ENCODE results near the gene CDC14A.

Gene CDC14A

GRCh38 chr1:100539836-100540536 lies 187.7 kb downstream of the CDC14A start:
- no peak for DNase-seq (ENCODE audit: low read depth)

GRCh38 chr1:100542285-100542684 lies 190.0 kb downstream of the CDC14A start:
- no peak for DNase-seq (ENCODE audit: low read depth)

GRCh38 chr1:100543640-100544039 lies 191.3 kb downstream of the CDC14A start:
- no peak for DNase-seq (ENCODE audit: low read depth)

GRCh38 chr1:100544791-100545190 lies 192.5 kb downstream of the CDC14A start:
- DNase-seq (ENCODE audit: low read depth): no peak

- DNase-seq (ENCODE audit: low read depth): no peak
Measured at GRCh38 chr1:100545855-100546254, 193.5 kb downstream of the CDC14A start.

- DNase-seq (ENCODE audit: low read depth): no peak
Measured at GRCh38 chr1:100552031-100552430, 199.7 kb downstream of the CDC14A start.

GRCh38 chr1:100552922-100553321 lies 200.6 kb downstream of the CDC14A start:
- no peak for DNase-seq (ENCODE audit: low read depth)

GRCh38 chr1:100556181-100556580 lies 203.9 kb downstream of the CDC14A start:
- DNase-seq (ENCODE audit: low read depth): no peak

GRCh38 chr1:100556925-100557605 lies 204.8 kb downstream of the CDC14A start:
- DNase-seq (ENCODE audit: low read depth): no peak

GRCh38 chr1:100557606-100557953 lies 205.3 kb downstream of the CDC14A start:
- no peak for DNase-seq (ENCODE audit: low read depth)

GRCh38 chr1:100565533-100565932 lies 213.2 kb downstream of the CDC14A start:
- DNase-seq (ENCODE audit: low read depth): no peak

- DNase-seq (ENCODE audit: low read depth): no peak
Measured at GRCh38 chr1:100565937-100566699, 213.8 kb downstream of the CDC14A start.

GRCh38 chr1:100567062-100567461 lies 214.8 kb downstream of the CDC14A start:
- no peak for DNase-seq (ENCODE audit: low read depth)

All from HS-5 (cell line).